DND-41 (cell line): ENCODE results near the gene JCHAIN.

Source experiments
- EZH2 ChIP-seq: IDR thresholded peaks from 3 replicates; pipeline ENCODE4 v1.6.1; 2012; ENCODE audit warnings: borderline replicate concordance, low read depth, mild to moderate bottlenecking, moderate library complexity, low read length, inconsistent platforms; ENCODE audit not compliant: severe bottlenecking
- TF ChIP-seq, protein P1 (sequence below): IDR thresholded peaks from 2 replicates; pipeline ENCODE4 v1.5.1; 2012; ENCODE audit warnings: borderline replicate concordance, low read length, moderate library complexity, mild to moderate bottlenecking; ENCODE audit not compliant: poor library complexity, severe bottlenecking; ENCODE audit errors: extremely low read depth

DNA sequence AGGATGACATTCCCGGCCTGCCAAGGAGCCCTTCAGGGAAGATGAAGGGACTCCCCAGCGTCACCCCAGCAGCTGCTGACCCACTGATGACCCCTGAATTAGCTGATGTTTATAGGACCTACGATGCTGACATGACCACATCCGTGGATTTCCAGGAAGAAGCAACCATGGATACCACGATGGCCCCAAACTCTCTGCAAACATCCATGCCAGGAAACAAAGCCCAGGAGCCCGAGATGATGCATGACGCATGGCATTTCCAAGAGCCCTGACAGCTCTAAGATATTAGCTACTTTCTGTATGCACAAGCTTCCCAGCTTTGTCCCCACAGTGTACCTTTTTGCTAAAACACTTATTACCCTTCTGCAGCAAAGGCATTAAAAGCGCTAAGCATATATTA, 59.8 kb downstream of the JCHAIN start:
- TF ChIP-seq, protein P1, sequence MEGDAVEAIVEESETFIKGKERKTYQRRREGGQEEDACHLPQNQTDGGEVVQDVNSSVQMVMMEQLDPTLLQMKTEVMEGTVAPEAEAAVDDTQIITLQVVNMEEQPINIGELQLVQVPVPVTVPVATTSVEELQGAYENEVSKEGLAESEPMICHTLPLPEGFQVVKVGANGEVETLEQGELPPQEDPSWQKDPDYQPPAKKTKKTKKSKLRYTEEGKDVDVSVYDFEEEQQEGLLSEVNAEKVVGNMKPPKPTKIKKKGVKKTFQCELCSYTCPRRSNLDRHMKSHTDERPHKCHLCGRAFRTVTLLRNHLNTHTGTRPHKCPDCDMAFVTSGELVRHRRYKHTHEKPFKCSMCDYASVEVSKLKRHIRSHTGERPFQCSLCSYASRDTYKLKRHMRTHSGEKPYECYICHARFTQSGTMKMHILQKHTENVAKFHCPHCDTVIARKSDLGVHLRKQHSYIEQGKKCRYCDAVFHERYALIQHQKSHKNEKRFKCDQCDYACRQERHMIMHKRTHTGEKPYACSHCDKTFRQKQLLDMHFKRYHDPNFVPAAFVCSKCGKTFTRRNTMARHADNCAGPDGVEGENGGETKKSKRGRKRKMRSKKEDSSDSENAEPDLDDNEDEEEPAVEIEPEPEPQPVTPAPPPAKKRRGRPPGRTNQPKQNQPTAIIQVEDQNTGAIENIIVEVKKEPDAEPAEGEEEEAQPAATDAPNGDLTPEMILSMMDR, result no peak
- TF ChIP-seq EZH2, result no peak
